GM21723 (cell line): ENCODE results near the gene FNBP1.
"Not testable (repeated sequence)": the region's sequence is repeated elsewhere in the genome, so short reads cannot be mapped to it uniquely, and the experiment has no call there.

Experiments used
- ATAC-seq: cut with Tn5 transposase; IDR thresholded peaks from one replicate; pipeline ENCODE4 v1.9.1; 2021; ENCODE audit warnings: mild to moderate bottlenecking, moderate library complexity; ENCODE audit not compliant: unreplicated experiment

FNBP1 gene

DNA sequence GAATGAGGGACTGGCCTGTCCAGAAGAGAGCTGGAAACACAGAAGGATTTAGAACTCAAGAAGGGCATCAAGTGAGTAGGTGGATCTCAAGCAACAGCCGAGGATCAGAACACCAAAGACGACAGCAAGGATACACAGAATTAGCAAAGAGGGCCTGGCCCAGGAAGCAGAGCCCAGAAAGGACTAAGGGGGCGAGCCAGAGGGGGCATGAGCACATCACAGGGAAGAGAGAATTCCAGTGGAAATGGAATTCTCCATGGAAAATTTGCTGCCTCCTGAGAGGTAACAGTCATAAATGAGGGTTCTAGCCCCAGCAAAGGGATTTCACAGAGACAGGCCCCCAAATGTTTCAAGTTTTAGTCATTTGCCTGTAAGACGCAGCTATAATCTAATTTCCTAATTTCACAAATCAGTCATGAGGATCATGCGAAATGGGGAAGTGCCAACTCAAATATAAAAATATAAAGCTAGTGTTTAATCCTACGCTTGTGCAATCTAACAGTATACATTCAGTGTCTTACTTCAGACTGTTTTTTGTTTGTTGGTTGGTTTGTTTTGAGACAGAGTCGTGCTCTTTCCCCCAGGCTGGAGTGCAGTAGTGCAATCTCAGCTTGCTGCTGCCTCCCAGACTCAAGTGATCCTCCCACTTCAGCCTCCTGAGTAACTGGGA, 46.7 kb downstream of the FNBP1 start:
- no peak for ATAC-seq

DNA sequence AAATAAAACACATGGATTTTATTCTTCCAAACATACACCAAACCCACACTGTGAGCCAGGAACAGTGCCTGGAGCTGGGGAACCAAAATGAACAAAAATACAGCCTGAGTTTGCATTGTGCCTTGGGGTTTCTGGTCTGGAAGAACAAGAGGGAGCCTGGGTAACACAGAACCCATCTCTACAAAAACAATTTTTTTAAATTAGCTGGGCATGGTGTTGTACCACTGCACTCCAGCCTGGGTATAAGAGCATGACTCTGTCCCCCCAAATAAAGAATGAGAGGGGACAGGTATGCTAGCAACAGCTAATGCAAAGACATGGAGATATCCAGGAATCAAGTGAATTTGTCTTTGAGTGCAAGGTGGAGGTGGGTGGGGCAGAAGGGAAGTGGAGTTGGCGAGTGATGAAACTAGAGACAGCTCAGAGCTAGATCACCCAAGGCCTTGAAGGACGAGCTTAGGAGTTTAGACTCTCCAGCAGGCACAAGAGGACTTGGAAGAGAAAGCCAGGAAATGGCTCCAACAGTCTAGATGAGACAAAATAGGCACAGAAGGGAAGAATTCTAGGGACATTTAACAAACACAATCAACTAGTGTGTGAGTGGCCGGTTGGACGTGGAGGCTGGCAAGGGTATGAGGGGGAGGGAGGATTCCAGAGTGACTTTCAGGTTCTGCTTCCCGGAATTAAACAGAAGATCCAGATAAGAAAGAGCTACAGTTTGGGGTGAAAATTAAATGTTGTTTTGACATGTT, 47.4 kb downstream of the FNBP1 start:
- no peak for ATAC-seq

DNA sequence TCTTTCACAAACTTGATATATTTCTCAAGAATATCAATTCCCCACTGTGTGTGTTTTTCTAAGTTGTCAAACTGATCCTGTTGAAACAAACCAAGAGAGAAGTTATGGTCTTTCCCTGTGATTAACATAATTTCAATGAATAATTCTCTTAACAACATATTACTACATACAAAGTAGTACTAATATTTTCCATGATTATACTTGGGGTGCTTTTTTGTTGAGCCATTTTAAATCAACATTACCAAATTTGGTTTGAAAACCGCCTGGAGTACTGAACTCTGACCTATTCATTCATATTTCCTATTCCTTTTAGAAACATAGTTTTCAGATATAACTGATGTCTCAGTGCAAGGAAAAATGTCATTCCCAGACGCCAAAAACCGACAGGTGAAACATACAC, 48.1 kb downstream of the FNBP1 start:
- no peak for ATAC-seq

DNA sequence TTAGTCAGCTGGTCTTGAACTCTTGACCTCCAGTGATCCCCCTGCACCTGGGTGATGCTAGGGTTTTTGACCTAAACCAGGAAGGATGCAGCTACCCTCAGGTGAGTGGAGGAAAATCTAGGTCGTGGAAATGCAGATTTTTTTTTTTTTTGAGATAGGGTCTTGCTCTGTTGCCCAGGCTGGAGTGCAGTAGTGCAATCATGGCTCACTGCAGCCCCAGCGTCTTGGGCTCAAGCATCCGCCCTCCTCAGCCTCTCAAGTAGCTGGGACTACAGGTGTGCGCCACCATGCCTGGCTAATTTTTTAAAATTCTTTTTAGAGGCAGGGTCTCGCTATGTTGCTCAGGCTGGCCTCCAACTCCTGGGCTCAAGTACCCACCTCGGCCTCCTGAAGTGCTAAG, 51.9 kb downstream of the FNBP1 start:
- ATAC-seq = not testable (repeated sequence)

DNA sequence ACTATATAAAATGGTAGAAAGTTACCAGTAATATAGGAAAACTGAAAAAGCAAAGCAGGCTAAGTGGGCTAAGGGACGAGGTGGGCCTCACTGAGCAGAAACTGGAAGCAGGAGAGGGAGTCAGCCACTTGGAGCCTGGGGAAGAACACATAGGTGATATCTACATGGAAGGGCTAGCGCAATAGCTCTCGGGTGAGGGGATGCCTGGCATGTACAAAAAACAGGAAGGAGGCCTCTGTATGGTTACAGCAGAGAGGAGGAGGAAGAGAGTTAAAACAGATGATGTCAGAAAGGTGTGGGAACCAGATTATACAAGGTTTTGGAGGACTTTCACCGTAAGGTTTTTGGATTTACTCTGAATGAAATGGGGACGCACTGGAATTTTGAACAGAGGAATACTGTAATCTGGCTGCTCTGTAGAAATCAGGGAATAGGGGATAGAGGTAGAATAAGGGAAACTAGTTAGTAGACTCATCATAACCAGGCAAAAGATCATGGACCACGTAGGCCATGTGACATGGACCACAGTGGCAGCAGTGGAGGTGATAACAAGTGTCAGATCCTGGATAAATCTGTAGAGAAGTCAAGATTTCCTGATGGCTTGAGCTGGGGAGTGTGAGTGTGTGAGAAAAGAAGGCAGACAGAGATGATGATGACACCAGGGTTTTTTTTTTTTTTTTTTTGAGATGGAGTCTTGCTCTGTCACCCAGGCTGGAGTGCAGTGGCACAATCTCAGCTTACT, 52.5 kb downstream of the FNBP1 start:
- no peak for ATAC-seq

DNA sequence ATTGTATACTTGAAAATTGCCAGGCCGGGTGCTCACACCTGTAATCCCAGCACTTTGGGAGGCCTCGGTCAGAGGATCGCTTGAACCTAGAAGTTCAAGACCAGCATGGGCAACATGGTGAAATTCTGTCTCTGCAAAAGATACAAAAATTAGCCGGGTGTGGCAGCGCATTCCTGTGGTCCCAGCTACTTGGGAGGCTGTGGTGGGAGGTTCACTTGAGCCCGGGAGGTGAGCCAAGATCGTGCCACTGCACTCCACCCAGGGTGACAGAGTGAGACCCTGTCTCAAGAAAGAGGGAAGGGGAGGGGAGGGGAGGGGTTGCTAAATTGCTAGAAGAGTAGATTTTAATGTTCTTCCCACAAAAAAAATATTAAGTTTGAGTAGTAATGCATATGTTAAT, 53.2 kb downstream of the FNBP1 start:
- no peak for ATAC-seq

DNA sequence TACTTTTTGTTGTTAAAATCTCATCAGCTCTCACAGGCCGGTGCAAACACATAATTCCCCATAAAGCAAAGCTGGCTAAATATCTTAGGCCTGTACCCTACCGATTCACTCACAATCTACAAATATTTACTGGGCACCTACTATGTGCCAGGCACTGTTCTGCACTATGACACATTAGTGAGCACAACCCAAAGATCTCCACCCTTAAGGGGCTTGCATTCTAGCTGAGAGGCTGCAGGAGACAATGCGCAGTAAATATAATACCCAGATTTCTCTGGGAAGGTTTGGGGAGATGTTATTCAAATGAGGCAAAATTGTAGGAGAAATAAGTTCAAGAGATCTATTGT, 53.7 kb downstream of the FNBP1 start:
- no peak for ATAC-seq

DNA sequence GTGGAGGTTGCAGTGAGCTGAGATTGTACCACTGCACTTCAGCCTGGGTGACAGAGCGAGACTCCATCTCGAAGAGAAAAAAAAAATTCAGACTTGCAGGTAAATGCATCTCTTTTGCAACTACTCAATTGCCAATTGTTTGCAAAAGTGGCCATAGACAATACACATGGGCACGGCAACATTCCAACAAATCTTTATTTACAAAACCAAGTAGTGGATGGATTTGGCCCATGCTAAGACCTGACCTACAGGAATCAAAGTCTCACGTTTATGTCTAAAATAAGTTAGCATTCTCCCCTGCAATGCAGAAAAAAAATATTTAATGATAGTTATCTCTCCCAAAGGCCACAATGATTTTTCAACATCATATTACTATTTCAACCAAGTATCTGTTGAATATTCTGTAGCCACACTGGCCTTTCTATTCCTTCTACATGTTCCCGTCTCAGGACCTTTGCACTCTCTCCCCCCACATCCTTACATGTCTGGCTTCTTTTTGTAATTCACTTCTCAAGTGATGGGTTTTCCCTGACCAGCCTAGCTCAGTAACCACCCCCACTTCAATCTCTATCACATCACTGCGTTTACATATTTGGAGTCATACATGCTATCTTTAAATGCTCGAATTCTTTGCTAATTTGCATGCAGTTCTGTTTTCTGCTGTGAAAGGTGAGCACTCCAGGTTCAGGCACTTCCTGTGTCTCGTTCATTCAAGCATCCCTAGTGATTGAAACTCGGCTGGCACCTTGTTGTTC, 54.2 kb downstream of the FNBP1 start:
- peak; percentile 49 for ATAC-seq

DNA sequence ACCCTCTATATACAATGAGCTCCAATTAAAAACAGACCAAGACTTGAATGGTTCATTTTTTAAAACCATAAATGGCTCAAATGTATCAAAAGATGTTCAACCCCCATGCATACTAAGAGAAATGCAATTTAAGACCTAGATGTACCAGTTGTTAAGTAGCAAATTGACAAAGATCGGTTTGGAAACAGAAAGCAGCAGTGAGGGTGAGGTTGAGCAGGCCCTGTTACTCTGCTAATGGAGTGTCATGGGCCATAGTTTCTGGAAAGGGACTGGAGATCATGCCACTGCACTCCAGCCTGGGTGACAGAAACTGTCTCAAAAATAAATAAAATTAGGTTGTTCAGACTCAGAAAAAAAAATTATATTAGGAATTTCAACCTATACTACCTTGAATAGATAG, 55.0 kb downstream of the FNBP1 start:
- no peak for ATAC-seq

DNA sequence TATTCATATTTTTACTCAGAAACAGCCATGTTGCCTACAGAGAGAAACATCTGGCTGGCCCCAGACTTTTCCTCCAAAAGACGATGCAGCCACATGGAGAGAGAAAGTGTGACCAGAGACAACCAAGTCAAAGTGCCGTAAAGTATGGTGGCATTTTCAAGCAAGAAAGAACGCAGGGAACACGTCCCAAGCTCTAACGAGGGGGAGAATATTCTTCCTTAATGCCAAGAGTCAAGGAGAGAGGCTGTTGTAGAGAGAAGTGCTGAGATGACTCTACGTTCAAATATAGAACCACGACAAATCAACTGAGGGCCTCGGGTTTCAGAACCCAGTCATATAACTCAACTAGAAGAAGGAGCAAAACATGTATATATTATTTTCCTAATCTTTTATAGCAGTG, 55.9 kb downstream of the FNBP1 start:
- peak; percentile 31 for ATAC-seq

DNA sequence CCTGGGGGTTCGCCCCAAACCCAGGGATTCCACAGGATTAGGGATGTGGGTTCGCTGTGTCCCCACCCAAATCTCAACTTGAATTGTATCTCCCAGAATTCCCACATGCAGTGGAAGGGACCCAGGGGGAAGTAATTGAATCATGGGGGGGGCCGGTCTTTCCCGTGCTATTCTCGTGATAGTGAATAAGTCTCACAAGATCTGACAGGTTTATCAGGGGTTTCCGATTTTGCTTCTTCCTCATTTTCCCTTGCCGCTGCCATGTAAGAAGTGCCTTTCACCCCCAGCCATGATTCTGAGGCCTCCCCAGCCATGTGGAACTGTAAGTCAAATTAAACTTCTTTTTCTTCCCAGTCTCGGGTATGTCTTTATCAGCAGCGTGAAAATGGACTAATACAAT, 58.4 kb downstream of the FNBP1 start:
- ATAC-seq = not testable (repeated sequence)

DNA sequence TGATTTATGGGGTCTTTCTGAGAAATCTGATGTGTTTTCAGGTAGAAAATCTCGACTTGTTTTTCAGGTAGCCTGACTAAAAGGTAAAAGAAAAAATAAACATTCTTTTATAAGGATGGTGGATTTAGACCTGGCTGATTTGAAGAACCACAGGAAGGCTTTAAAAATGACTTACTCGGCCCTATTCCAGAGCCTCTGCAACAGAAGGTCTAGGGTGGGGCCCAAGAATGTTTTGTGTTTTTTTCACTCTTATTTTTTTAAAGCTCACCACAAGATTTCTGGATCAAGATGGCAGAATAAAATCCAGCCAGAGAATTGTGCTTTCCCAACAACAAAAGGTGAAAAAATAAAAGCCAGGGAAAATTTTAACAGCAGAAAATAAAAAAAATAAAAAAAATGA, 59.1 kb downstream of the FNBP1 start:
- ATAC-seq = no peak

DNA sequence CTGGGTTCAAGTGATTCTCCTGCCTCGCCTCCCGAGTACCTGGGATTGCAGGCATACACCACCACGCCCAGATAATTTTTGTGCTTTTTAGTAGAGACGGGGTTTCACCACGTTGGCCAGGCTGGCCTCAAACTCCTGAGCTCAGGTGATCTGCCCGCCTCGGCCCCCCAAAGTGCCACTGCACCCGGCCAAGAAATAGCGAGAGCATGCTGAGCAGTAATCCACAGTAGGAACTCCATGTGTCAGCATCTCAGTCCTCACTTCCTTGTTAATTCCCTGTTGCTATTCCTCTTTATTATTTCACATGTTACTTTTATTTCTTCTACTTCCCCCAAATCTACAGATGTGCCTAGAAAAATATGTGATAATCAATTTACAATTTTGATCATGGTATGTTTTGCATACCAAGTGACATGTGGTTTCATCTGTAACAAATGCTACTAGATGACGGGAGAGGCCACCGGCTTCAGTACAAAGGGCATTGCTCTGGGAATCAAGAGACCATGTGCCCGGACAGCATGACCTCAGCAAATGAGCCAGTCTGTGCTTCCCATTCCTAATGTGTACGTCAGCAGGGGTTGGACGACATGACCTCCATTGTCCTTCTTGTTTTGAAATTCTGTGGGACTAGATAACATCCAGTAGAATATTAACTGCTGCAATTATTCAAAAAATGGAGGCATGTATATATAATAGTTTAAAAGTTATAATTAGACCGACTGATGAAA, 61.6 kb downstream of the FNBP1 start:
- ATAC-seq = no peak

DNA sequence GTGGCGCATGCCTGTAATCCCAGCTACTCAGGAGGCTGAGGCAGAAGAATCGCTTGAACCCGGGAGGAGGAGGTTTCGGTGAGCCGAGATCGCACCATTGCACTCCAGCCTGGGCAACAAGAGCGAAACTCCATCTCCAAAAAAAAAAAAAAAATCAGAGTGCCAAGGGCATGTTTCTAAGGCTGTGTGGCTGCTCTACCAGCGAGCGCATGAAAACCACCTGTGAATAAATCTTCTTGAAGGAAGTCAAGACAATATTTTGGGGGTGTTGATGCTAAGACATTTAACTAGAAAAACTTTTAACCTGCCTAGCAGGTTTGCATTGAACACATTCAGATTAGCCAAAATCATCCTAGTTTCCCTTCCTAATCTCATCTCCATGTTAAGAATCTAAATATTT, 62.8 kb downstream of the FNBP1 start:
- ATAC-seq = not testable (repeated sequence)

DNA sequence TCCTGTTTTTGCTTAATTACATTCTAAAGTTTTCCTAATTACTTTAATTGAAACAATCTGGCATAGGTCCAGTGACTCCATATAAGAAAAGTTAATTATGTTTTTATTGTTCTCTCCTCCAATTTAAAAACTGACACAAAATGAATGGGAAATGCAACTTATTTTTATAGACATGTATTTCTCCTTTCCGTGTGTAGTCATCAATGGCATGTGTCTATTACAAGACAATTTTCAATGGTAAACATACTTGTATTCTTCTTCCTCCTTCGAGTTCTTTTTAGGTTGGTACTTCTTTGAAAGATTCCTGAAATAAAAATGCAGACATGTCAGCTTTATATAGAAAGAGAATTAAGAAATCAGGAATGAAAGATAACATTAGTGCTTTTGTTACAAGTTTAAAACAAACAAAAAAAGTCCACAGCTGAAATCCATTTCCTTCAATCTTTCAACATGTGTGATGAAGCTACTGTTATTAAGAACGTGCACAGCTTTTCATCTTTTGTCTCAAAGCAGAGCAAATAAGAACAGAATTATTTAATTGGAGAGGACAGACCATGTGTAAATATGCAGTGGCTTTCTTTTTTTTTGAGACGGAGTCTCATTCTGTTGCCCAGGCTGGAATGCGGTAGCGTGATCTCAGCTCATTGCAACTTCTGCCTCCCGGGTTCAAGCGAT, 63.8 kb downstream of the FNBP1 start:
- ATAC-seq = no peak

DNA sequence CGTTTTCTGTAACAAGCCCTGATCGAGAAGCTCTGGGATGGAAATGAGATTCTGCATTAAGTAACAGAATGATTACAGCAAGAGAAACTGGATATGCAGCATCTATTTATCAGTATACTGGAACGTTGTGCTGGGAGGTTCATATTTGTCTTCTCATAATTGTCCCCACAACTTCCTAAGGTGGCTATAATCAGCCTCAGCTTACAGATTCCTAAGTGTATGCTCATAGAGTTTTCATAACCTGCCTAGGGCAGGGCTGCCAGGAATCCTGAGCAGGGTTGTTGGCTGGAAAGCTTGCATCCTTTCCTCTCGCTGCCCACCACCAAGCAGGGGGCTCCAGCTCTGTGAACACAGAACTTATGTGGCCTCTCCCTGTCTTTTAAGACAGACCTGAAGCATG, 70.2 kb downstream of the FNBP1 start:
- no peak for ATAC-seq

DNA sequence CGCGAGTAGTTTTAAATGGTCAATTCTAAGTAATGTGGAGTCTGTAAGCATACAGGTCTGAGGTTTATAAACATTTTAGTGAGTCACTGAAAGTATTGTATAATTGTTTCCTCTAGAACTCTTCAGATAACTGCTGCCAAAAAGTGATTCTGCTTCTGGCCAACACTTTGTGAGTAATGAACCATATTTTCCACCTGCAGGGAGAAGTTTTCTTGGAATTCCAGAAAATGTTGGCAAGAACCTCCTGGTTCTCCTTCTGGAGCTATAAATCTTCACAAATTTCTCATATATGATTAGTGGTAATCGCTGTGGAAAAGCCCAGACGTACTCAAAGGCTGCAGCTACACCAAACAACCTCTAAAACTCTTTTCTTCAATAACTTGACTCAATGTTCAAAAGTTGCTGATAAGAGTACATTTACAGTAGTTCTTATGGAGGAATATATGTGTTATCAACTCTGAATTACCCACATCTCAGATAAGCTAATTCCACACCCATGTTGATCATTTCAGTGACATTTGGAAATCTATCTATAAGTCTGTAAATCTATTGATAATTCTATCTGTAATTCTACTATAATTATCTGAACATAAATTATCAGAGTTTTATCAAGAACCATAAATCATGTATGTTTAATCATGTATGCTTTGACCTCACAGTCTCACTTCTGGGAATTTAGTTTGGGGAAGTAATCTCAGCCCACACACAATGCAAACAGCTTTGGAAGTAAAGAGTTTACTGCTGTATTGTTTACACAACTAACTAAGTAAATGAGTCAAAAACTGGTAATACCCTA, 74.1 kb downstream of the FNBP1 start:
- ATAC-seq = no peak

DNA sequence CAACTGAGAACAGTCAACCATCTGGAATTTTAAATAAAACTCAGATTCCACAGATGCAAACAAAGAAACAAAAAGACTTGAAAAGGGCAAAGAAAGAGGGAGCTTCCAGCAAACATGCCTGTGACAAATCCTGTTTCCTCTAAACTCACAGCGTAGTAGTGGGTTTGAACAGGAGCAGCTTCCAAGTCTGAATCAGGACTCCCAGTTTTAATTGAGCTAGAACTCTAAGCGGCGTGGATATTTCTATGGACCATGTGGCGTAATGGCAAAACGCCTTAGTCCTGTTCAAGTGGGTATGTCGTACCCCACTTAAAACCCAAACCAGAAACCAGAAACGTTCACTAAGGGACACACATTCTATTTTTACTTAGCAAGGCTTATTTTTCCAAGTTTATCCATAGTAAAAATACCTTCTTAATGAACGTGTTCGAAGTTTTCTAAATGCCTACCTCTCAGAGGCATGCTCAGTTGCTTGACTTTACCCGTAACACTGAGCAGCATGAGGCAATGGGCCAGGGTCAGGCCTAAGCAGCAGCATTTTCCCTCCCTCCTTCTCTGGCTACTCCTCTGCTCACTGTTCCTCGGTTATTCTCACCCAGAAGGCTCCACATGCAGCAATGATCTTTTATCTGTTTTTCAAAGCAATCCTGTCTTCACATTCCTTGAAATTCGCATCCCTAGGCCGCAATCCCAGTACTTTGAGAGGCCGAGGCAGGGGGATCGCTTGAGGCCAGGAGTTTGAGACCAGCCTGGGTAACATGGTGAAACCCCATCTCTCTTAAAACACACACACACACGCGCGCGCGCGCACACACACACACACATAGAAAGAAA, 77.9 kb downstream of the FNBP1 start:
- no peak for ATAC-seq
